HUES48 (cell line): ENCODE measurements around the gene SEC14L6.
"Not testable (repeated sequence)": the region's sequence is repeated elsewhere in the genome, so short reads cannot be mapped to it uniquely, and the experiment has no call there.

Source experiments
- H3K27ac ChIP-seq: one replicate; pipeline ENCODE4 v1.7.0; 2013; ENCODE audit warnings: low read depth, low read length, inconsistent platforms
- H3K27me3 ChIP-seq: 2 replicates; pipeline ENCODE4 v1.6.1; 2013; ENCODE audit warnings: mild to moderate bottlenecking, low read length; ENCODE audit not compliant: control insufficient read depth, insufficient read depth
- H3K36me3 ChIP-seq: 2 replicates; pipeline ENCODE4 v1.6.1; 2013; ENCODE audit warnings: low read length; ENCODE audit not compliant: control insufficient read depth, insufficient read depth
- H3K4me1 ChIP-seq: 2 replicates; pipeline ENCODE4 v1.6.1; 2013; ENCODE audit warnings: mild to moderate bottlenecking, low read length; ENCODE audit not compliant: control insufficient read depth, insufficient read depth
- H3K4me3 ChIP-seq: 2 replicates; pipeline ENCODE4 v1.5.1; 2013; ENCODE audit warnings: mild to moderate bottlenecking, low read depth, low read length
- H3K9ac ChIP-seq: 2 replicates; pipeline ENCODE4 v1.6.1; 2013; ENCODE audit warnings: mild to moderate bottlenecking, low read depth, low read length, moderate library complexity
- H3K9me3 ChIP-seq: 2 replicates; pipeline ENCODE4 v1.6.1; 2013; ENCODE audit warnings: low read length; ENCODE audit not compliant: control insufficient read depth, insufficient read depth

The SEC14L6 gene

DNA sequence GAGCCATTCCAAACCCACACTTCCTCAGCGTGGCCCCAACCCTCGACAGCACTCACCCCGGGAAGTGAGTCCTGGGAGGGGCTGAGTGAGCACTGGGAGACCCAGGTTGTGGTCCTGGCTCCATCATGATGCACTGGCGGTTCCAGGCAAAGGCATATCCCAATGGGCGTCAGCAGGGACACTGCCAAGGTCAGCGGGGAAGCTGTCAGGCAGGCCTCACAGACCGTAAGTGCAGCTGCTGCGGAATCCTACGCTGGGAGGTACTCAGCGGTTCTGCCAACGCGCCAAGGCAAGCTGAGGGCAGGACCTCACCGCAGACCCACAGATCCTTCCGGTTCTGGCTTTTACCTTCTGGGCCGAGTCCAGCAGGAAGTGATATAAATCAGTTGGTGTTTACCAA is 29.3 kb upstream of the SEC14L6 start:
- H3K9ac ChIP-seq = no peak overlapping the region
- H3K36me3 ChIP-seq = peaks cover 55% of the 10 kb centered on the region
- no peaks in the 10 kb centered on the region for H3K9me3 ChIP-seq
- H3K27me3 ChIP-seq = no peaks in the 10 kb centered on the region
- H3K27ac ChIP-seq = no peak overlapping the region
- peaks cover 10% of the 10 kb centered on the region for H3K4me1 ChIP-seq
- H3K4me3 ChIP-seq = no peak overlapping the region

DNA sequence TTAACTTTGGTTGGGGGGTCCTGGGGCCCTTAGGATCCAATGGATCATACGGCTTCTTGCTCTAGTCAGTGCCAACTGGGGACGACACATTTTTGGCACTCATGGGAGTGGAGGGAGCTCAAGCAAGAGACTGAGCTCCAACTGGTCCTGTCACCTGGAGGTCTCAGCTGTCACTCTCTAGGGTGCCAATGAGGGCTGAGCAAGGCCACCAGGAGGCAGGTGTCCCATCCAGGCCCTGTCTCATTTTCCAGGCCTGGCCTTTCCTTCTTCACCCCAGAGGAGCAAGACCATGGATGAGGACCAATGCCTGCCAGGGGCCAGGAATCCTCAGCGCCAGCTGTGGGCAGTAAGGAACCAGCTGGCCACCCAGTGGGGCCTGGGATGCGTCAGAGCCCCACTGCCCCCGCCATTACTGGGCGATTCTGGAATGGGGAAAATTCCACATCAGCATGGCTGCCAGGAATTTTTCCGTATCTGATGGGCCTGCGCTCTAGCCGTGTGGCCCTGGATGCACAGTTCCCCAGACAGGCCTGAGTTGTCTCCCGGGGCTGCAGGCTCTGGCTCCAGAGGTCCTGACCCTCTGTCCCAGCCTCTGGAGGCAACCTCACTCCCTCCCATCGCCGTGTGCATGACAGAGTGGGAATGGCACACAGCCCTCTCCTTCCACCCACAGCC is 28.6 kb upstream of the SEC14L6 start:
- Histone ChIP-seq H3K9me3 (no peaks in the 10 kb centered on the region), H3K4me3 (peak overlapping the region; percentile 64), H3K27me3 (no peaks in the 10 kb centered on the region), H3K4me1 (peaks cover 10% of the 10 kb centered on the region), H3K36me3 (peaks cover 47% of the 10 kb centered on the region), H3K9ac (no peak overlapping the region), H3K27ac (no peak overlapping the region)

DNA sequence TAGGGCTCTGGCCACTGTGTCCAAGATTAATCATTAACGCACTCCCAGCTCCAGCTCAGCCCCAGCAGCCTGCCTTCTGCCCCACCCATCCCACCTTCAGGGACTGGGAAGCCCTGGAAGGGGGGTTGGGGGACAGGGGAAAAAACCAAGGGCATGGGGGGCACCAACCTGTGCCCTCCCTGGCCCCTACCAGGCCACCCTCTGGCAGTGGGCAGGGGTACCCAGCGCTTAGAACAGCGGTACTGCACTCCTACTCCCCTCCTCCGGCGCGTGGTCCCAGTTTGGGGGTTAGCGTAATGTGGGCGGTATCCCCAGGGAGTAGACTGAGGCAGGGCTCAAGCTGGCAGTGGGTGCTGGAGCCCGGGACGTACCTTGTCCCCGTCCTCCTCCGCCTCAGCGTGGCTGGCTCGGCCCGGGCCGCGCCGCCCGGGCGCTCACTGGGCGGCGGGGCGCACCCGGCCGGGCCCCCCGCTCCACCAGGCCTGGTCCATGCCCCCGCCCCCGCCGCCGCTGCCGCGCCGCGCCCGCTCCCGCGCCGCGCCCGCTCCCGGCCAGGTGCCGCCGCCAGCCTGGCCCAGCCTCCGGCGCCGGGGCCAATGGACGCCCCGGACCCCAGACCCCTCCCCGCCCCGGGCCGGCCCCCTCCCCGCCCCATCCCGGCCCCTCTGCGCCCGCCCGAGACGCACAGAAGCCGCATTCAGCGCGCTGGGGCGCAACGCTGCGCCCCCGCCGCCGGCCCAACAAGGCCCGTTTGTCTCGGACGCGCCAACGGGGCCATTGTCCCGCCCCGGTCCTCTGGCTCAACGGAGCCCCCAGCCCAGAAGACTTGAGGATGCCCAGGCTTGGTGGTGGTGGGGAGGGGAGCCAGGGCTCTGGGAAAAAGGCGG is 27.8 kb upstream of the SEC14L6 start, which contains the start of gene GAL3ST1:
TSS of gene GAL3ST1 (minus strand) at position 571 of the 887 bp plus-strand sequence. CDS start 17,273 bp downstream, outside the sequence.
- H3K9me3 ChIP-seq = no peaks in the 10 kb centered on the region
- no peaks in the 10 kb centered on the region for H3K27me3 ChIP-seq
- H3K36me3 ChIP-seq = peaks cover 39% of the 10 kb centered on the region
- peaks cover 10% of the 10 kb centered on the region for H3K4me1 ChIP-seq
- H3K4me3 ChIP-seq = peak within 1 kb of the TSS; percentile 73
- H3K27ac ChIP-seq = no peak within 1 kb of the TSS
- 0 out of 2 replicates have a peak within 1 kb of the TSS, but pooled peaks have one; percentile 34 for H3K9ac ChIP-seq

DNA sequence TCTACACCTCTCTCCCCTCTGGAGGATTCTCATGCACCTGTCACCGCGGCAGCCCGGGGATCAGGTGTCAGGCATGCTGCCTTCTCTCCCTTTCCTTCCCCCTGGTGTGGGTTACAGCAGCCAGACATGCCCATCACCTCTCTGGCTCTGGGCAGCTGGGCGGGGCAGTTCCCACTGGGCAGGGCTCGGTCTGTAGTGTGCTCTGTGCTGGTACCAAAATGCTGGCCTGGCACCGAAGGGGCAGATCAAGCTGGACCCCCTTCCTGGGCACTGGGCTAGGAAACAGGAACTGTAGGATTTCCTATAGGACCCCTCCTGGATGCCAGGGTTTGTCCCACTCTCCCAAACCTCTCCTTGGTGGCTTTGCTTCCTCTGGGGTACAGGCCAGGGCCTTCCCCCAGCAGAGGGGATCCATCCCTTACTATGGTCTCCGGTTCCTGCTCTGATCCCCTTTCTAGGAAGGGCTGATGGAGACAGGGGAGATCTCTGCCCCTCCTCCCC is 27.1 kb upstream of the SEC14L6 start:
- H3K9me3 ChIP-seq = no peaks in the 10 kb centered on the region
- H3K9ac ChIP-seq = 0 out of 2 replicates have a peak overlapping the region, but pooled peaks have one; percentile 34
- no peak overlapping the region for H3K27ac ChIP-seq
- H3K4me3 ChIP-seq = peak overlapping the region; percentile 73
- H3K4me1 ChIP-seq = peaks cover 10% of the 10 kb centered on the region
- no peaks in the 10 kb centered on the region for H3K27me3 ChIP-seq
- peaks cover 32% of the 10 kb centered on the region for H3K36me3 ChIP-seq

DNA sequence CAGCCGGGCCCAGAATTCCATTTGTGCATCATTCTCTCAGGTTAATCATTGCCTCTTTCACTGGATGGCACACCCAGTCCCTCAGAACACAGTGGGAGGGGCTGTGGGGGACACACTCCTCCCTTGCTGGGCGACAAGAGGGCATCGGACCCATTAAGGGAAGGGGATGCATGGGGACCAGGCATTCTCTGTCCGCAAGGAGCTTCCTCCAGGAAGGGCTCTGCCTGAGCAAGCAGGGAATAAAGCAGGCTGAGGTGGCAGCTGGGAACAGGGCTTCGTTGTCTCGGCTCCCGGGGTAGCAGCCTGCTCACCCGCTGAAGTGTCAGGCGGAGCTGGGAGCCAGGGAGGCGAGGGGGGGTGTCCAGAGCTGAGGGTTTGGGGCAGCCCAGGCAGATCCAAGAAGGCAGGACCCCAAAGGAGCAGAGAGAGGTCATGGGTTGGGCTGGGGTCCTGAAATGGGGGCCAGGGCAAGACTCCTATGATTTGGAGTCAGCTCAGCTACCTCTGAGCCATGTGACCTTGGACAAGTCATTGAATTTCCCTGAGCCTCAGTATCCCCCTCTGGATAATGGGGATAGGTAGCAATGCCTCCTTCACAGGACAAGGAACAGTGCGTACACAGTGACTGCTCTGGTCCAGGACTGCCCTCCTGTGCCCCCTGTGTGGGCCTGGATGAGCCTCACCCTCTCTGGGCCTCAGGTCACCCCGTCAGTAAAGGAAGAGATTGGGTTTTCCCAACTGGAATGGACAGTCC is 26.5 kb upstream of the SEC14L6 start:
- H3K27me3 ChIP-seq = no peaks in the 10 kb centered on the region
- no peak overlapping the region for H3K4me3 ChIP-seq
- H3K36me3 ChIP-seq = peaks cover 26% of the 10 kb centered on the region
- peaks cover 10% of the 10 kb centered on the region for H3K4me1 ChIP-seq
- H3K27ac ChIP-seq = no peak overlapping the region
- H3K9me3 ChIP-seq = no peaks in the 10 kb centered on the region
- no peak overlapping the region for H3K9ac ChIP-seq

DNA sequence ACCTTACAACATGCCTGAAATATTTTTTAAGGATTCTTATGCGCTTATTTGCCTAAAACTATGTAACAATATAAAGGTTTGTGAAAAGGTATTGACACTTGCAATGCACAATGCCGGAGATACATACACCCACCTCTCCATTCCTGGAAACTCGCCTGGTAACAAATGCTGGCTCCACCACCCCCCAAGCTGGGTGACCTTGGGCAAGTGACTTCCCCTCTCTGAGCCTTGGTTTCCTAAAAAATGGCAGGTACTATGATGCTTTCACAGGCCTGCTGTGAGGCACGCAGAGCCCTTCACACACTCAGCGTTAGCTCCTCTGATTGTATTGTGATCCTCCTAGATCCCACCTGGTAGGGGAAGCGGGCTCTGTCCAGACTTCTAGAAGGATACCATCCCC is 25.7 kb upstream of the SEC14L6 start:
- Histone ChIP-seq H3K9me3 (no peaks in the 10 kb centered on the region), H3K4me3 (no peak overlapping the region), H3K4me1 (peaks cover 10% of the 10 kb centered on the region), H3K27ac (no peak overlapping the region), H3K9ac (no peak overlapping the region), H3K36me3 (peaks cover 18% of the 10 kb centered on the region), H3K27me3 (no peaks in the 10 kb centered on the region)

DNA sequence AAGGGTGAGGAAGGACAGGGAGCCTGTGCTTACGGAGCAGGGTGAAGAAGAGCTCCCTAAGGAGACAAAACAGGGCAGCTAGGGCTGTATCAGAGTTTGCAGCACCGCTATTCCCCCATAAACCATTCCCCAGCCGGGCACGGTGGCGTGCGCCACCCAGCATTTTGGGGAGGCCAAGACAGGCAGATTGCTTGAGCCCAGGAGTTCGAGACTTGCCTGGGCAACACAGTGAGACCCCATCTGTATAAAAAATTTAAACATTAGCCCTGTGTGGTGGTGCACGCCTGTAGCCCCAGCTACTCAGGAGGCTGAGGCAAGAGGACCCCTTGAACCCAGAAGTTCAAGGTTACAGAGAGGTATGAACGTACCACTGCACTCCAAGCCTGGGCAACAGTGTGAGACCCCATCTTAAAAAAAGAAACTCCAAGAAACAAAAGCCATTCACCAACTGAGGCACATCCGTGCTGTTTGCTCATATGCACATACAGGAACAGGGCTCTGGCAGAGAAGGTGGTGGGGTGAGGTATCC is 23.2 kb upstream of the SEC14L6 start:
- Histone ChIP-seq H3K9me3 (no peaks in the 10 kb centered on the region), H3K27me3 (no peaks in the 10 kb centered on the region), H3K4me1 (peaks cover 10% of the 10 kb centered on the region), H3K36me3 (no peaks in the 10 kb centered on the region), H3K9ac (no peak overlapping the region), H3K4me3 (no peak overlapping the region), H3K27ac (no peak overlapping the region)

DNA sequence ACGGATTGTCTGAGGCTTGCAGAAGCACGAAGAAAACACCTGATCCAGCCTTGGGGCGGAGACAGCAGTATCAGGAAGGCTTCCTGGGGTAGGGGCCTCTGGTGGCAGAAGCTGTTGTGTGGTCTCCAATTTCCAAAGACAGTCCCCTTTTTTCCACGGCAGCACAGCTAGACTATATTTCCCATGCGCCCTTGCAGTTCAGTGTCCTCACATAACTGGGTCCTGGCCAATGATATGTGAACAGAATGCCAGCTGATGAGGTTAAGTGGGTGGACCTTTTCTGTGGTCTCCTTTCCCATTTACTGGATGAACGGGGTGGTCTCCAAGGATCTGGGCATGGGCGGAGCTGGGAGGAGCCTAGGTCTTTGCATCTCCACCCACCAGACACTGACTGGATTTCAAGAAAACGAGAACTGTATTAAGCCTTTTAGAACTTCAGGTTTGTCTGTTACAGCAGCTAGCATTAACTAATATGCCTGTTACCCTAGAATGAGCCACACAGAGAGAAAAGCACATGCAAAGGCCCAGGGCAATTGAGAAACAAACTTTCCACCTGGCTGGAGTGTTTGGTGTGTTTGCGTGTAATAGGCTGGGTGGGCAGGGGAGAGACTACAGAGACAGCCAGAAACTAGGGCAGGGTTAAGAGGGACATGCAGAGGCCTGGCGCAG is 21.7 kb upstream of the SEC14L6 start:
- H3K9ac ChIP-seq = no peak overlapping the region
- no peak overlapping the region for H3K4me3 ChIP-seq
- no peaks in the 10 kb centered on the region for H3K27me3 ChIP-seq

DNA sequence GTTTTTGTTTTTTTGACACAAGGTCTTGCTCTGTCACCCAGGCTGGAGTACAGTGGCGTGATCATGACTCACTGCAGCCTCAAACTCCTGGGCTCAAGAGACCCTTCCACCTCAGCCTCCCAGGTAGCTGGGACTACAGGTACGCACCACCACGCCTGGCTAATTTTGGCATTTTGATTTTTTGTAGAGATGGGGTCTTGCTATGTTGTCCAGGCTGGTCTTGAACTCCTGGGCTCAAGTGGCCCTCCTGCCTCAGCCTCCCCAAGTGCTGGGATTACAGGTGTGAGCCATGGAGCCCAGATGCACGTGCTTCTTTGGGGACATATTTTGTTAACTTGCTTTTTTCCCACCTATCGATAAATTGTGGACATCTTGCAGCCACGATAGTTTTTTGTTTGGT is 20.7 kb upstream of the SEC14L6 start:
- not testable (repeated sequence) for H3K9ac ChIP-seq, H3K27me3 ChIP-seq, H3K27ac ChIP-seq, H3K4me1 ChIP-seq, H3K36me3 ChIP-seq, H3K4me3 ChIP-seq, H3K9me3 ChIP-seq

More for the DNA sequence above, 21.7 kb upstream of the SEC14L6 start:
- H3K27ac ChIP-seq = no peak overlapping the region
- no peaks in the 10 kb centered on the region for H3K9me3 ChIP-seq
- peaks cover 1% of the 10 kb centered on the region for H3K4me1 ChIP-seq
- no peaks in the 10 kb centered on the region for H3K36me3 ChIP-seq

DNA sequence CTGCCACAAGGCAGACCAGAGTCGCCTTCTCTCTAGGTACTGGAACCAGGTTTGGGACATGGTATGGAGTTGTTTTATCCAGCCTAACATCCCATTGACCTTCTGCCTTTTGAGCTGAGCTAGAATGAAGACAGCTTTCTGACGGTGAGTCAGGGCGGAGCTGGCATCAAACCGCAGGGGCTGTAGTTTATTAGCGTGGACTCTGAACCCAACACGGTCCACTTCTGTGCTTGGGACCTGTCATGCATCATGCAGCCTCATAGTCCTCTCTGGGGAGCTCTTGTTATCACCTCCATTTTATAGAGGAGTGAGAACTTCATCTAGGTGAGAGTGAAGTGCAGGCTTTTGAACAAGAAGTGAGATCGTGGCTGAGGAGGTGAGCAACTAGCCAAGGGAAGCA is 19.6 kb upstream of the SEC14L6 start:
- no peaks in the 10 kb centered on the region for H3K9me3 ChIP-seq
- H3K4me3 ChIP-seq = no peak overlapping the region
- no peak overlapping the region for H3K9ac ChIP-seq
- no peaks in the 10 kb centered on the region for H3K27me3 ChIP-seq
- no peaks in the 10 kb centered on the region for H3K36me3 ChIP-seq
- no peak overlapping the region for H3K27ac ChIP-seq
- H3K4me1 ChIP-seq = peaks cover 10% of the 10 kb centered on the region; the same call in 1 of the 2 replicates
